Cardiac muscle cell (in vitro differentiated cells and primary cell): Measurements from ENCODE around the gene SLC45A2. TPM values are rescaled to one million over a fixed set of nuclear protein-coding genes. Genes with fewer than 3 reads are reported as not detected.

Experiments
- DNase-seq, 2 donors: peaks; one replicate each; pipeline versions ENCODE4 v3.0.0 to v3.0.0-alpha.2; 2010 to 2017; ENCODE audit warnings: low read depth in 1 of 2, low spot score in 1 of 2
- H3K27ac ChIP-seq: fragments of 200-600 bp; sonication (generic); 2 replicates; pipeline ENCODE4 v1.5.1; 2016
- H3K27me3 ChIP-seq: fragments of 200-600 bp; sonication (generic); 2 replicates; pipeline ENCODE4 v1.6.0; 2016; ENCODE audit warnings: control low read depth
- H3K36me3 ChIP-seq: fragments of 200-600 bp; sonication (generic); 2 replicates; pipeline ENCODE4 v1.5.1; 2016; ENCODE audit warnings: control low read depth
- H3K4me1 ChIP-seq: fragments of 200-600 bp; sonication (generic); 2 replicates; pipeline ENCODE4 v1.8.1; 2017; ENCODE audit warnings: low read depth, mild to moderate bottlenecking, mixed run types
- H3K4me3 ChIP-seq: fragments of 200-600 bp; sonication (generic); 2 replicates; pipeline ENCODE4 v1.5.1; 2016; ENCODE audit warnings: mild to moderate bottlenecking
- H3K9me3 ChIP-seq: fragments of 200-600 bp; sonication (generic); 2 replicates; pipeline ENCODE4 v1.5.1; 2017; ENCODE audit warnings: low read depth, mild to moderate bottlenecking, control low read depth
- CTCF ChIP-seq: IDR thresholded peaks from 2 replicates; pipeline ENCODE4 v1.5.1; 2012; ENCODE audit warnings: low read depth, mild to moderate bottlenecking, low read length
- polyA plus RNA-seq: library from polyadenylated mRNA; unstranded; fragments of >200 nt; fragmentation: Nextera tagmentation; extraction: Ambion mirVana; gene quantifications from 2 replicates; pipeline ENCODE4 v1.2.1, GENCODE V29; 2016
- total RNA-seq: library from RNA; depleted of rRNA; stranded (reverse); fragments of >200 nt; gene quantifications from 2 replicates; pipeline ENCODE4 v1.2.3, GENCODE V29; 2016

The SLC45A2 gene
- total and polyA plus RNA-seq, 2 experiments from 2014 or later = 0.32 TPM; not detected in 1

DNA sequence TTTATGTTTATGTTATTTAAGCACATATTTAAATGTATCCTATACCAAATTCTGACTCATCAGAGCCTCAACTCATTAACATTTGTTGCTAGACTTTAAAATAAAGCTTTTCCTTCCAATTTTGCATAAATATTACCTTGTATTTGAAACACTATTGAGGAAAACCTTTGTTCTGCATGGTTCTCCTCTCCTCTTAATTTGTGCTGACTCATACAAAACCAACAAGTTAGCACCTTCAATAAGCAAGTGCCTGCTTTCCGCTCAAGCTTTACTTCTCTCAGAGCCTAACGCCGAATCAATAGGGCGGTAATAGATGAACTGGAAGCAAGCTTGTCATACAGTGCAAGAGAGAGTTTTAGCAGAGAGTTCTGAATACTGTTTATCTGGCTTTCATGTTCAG is 15.5 kb upstream of the SLC45A2 start:
- H3K27ac ChIP-seq = no peak overlapping the region
- peaks cover 20% of the 10 kb centered on the region for H3K36me3 ChIP-seq
- H3K9me3 ChIP-seq = no peaks in the 10 kb centered on the region
- TF ChIP-seq CTCF = no peak
- H3K4me3 ChIP-seq = no peak overlapping the region
- no peaks in the 10 kb centered on the region for H3K27me3 ChIP-seq
- H3K4me1 ChIP-seq = no peaks in the 10 kb centered on the region
- DNase-seq = no peak

- Histone ChIP-seq H3K4me1 (no peaks in the 10 kb centered on the region), H3K27me3 (no peaks in the 10 kb centered on the region), H3K9me3 (no peaks in the 10 kb centered on the region), H3K4me3 (no peak overlapping the region), H3K27ac (no peak overlapping the region), H3K36me3 (peaks cover 13% of the 10 kb centered on the region)
- DNase-seq = peak; percentile 67 to 88
- TF ChIP-seq CTCF = peak; percentile 65
These were observed 13.0 kb upstream of the SLC45A2 start for GRCh38 chr5:33997331-33997983.

DNA sequence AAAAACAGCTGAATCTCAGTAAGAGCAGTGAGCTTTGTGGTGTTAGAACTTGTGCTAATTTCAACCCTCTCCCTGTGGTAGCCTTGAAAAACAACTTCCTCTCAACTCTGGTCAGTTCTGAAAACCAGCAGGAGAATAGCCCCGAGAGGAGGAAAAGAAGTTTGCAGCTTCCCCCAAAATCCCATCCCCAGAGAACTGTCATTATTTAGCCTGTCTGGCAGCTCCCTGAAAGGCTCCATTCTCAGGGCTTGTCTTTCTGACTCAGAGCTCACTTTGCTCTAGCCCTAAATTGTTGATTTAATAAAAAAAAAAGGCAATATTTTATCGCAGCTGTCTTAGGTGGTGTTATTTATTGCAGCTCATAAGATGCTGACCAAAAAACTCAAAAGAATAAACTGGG is 11.4 kb upstream of the SLC45A2 start:
- Histone ChIP-seq H3K36me3 (peaks cover 13% of the 10 kb centered on the region), H3K4me3 (no peak overlapping the region), H3K4me1 (no peaks in the 10 kb centered on the region), H3K9me3 (no peaks in the 10 kb centered on the region), H3K27ac (peak overlapping the region; percentile 33), H3K27me3 (no peaks in the 10 kb centered on the region)
- TF ChIP-seq CTCF = no peak
- no peak for DNase-seq

DNA sequence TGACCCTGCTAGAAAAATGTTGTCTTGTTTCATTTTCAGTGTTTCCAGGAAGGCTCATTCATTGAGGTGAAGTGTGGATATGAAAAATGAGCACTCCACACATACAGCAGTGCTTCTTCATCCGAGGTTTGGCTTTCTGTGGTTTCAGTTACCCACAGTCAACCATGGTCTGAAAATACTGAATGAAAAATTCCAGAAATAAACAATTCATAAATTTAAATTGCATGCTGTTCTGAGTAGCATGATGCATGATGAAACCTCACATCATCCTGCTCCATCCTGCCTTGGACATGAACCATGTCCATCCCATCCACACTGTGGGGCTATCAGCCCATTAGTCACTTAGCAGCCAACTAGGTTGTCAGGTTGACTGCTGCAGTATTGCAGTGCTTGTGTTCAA is 10.4 kb upstream of the SLC45A2 start:
- Histone ChIP-seq H3K27ac (no peak overlapping the region), H3K4me1 (no peaks in the 10 kb centered on the region), H3K4me3 (no peak overlapping the region), H3K27me3 (no peaks in the 10 kb centered on the region), H3K9me3 (no peaks in the 10 kb centered on the region), H3K36me3 (peaks cover 13% of the 10 kb centered on the region)
- TF ChIP-seq CTCF = peak; percentile 6
- peak in 1 of 2 donors; percentile 55 for DNase-seq

DNA sequence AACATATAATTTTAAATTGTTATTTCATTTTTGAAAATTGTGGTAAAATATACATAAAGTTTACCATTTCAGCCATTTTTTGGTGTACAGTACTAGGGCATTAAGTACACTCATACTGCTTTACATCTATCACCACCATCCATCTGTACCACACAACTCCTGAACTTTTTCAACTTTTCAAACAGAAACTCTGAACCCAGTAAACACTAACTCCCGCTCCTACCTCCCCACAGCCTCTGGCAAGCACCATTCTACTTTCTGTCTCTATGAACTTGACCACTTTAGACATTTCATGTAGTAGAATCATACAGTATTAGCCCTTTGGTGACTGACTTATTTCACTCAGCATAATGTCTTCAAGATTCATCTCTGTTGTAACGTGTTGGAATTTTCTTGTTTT is 8.4 kb upstream of the SLC45A2 start:
- Histone ChIP-seq H3K27ac (no peak overlapping the region), H3K9me3 (no peaks in the 10 kb centered on the region), H3K27me3 (no peaks in the 10 kb centered on the region), H3K4me3 (no peak overlapping the region), H3K4me1 (no peaks in the 10 kb centered on the region), H3K36me3 (peaks cover 23% of the 10 kb centered on the region)
- no peak for TF ChIP-seq CTCF
- no peak for DNase-seq
